Activated naive CD4-positive, alpha-beta T cell treated with anti-CD3 and anti-CD28 coated beads, Interleukin-2, amount 50 U/mL, for 72 hours (primary cell): ENCODE data around the gene STPG3. TPM values are rescaled to one million over a fixed set of nuclear protein-coding genes. Genes with fewer than 3 reads are reported as not detected.
"Not testable (repeated sequence)": the region's sequence is repeated elsewhere in the genome, so short reads cannot be mapped to it uniquely, and the experiment has no call there.

Experiments used
- ATAC-seq, 2 donors: fragments of 150-1000 bp; cut with Tn5 transposase; 2 replicates each; pipeline ENCODE4 v1.10.0; 2021; ENCODE audit warnings: mild to moderate bottlenecking in 2 of 2, moderate library complexity in 2 of 2
- DNase-seq, 2 donors: peaks; one replicate each; pipeline ENCODE4 v3.0.0; 2021 to 2022; ENCODE audit warnings: low spot score in 2 of 2
- H3K27ac Mint-ChIP-seq, 2 donors: one replicate each; pipeline ENCODE4 v1.8.0; 2022; ENCODE audit warnings: mild to moderate bottlenecking in 2 of 2, mixed read lengths in 2 of 2
- H3K36me3 Mint-ChIP-seq, 2 donors: one replicate each; pipeline ENCODE4 v1.8.0; 2022; ENCODE audit warnings: mixed read lengths in 2 of 2
- H3K9me3 Mint-ChIP-seq, 2 donors: one replicate each; pipeline ENCODE4 v1.8.0; 2022; ENCODE audit warnings: mixed read lengths in 2 of 2
- total RNA-seq, 2 donors: library from RNA; stranded (reverse); gene quantifications; one replicate each; pipeline ENCODE4 v1.2.3, GENCODE V29; 2022

STPG3 gene
- total RNA-seq, 2 donors from 2014 or later: not detected

DNA sequence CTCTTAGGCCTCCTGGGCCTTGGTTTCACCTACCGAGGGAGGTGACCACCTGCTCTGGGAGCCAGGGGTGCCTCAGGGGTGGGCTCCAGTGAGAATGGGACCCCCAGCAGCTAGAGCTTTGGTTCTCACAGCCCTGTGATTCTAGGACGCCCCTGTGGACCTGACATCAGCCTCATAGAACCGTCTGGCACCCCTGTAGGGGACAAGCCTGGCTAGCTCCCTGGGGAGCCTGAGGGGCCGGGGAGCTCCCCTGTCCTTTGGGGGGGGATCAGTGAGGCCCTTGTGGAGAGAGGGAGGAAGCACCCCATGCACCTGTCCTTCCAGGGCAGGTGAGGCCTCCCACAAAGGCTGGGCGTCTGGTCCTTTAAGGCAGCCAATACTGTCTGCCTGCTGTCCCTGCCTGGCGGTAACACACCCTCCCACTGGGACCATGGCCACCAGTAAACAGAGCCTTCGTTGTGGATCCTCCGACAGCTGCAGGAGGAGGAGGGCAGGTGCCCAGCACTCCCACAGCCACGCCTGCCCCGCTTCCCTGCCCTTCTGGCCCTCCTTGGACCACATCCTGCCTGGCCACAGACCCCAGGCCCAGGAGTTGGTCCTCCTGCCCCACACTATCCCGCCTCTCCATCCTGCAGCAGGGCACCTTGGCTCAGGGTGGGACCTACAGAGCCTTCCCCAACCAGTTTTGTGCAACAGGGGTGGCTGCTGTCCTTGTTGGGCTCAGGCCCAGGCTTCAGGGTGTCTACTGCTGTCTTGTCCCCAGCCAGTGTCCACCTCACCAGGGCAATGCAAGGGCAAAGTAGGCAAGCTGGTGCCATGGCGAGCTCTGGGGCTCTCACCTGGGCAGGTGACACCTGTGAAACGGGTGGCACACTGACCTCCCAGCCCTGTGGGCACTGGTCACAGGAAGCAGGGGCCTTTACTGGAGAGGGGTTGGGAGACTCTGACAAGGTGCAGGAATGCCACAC is 13.0 kb upstream of the STPG3 start:
- no peak for ATAC-seq
- no peak for DNase-seq
- H3K36me3 Mint-ChIP-seq: peaks cover 13 to 15% of the 10 kb centered on the region in 2 donors
- H3K27ac Mint-ChIP-seq: no peak overlapping the region
- no peaks in the 10 kb centered on the region for H3K9me3 Mint-ChIP-seq

DNA sequence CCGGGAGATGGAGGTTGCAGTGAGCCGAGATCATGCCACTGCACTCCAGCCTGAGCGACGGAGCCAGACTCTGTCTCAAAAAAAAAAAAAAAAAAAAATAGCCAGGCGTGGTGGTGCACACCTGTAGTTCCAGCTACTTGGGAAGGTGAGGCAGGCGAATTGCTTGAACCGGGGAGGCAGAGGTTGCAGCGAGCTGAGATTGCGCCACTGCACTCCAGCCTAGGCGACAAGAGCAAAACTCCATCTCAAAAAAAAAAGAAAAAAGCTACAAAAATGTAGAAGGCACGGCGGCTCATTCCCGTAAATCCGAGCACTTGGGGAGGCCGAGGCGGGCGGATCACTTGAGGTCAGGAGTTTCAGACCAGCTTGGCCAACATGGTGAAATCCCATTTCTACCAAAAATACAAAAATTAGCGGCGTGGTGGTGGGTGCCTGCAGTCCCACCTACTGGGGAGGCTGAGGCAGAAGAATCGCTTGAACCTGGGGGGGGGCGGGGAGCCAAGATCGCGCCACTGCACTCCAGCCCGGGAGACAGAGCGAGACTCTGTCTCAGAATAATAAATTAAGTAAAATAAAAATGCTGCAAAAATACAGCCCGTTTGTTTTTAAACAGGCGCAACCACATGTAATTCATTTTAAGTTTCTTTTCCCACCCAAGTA is 11.4 kb upstream of the STPG3 start:
- Mint-ChIP-seq H3K27ac (peak overlapping the region; percentile 63 to 90), H3K36me3 (peaks cover 15 to 18% of the 10 kb centered on the region in 2 donors)
- ATAC-seq, H3K9me3 Mint-ChIP-seq, DNase-seq: not testable (repeated sequence)

DNA sequence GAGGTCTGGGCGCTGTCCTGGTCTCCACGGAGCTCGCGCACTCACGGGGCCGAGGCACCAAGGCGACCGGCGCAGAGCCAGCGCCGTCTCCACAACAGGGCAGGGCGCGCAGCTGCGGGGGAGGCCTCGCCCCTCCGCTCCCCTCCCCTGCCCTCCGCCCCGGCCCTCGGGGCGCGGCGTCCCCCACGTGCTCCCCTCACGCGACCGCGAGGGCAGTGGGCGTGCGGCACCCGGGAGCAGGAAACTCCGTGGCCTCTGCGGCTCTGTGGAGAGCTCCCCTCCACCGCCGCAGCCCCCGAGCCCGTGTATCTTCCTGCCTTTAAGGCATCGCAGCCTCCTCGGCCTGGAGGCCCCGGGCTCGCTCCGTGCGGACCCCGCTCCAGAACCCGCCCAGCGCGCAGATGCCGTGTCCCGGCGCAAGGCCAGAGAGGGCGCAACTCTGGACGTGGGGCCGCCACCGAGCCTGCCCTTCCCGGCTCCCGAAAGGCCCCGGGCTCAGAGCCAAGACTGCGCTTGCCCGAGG is 10.7 kb upstream of the STPG3 start:
- H3K9me3 Mint-ChIP-seq: no peaks in the 10 kb centered on the region
- ATAC-seq: peak; percentile 22 to 30
- peak in 1 of 2 donors; percentile 66 for DNase-seq
- H3K27ac Mint-ChIP-seq: peak overlapping the region in 1 of 2 donors; percentile 93
- H3K36me3 Mint-ChIP-seq: peaks cover 15 to 18% of the 10 kb centered on the region in 2 donors

DNA sequence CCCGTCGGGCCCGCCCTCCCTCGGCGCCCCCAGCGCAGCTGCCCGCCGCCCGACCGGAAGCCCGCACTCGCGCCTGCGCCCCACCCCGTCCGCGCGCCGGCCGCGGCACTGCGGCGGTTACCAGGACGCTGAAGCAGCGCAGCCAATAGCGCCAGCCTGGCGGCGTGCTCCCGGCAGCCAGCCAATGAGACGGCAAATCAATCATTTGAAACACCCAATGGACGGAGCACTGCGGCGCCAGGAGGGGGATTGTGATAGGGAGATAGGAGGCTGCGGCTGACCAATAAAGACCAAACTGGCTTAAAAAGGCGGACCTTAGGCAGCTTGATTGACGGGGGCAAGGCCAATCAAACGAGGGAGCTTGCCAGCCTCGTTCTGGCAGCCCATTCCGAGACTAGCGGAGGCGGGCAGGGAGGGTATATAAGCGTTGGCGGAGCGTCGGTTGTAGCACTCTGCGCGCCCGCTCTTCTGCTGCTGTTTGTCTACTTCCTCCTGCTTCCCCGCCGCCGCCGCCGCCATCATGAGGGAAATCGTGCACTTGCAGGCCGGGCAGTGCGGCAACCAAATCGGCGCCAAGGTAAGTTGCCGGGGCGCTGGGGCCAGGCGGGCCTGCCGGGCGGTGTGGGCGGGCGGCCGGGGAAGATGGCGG is 10.1 kb upstream of the STPG3 start, which contains the start of gene TUBB4B:
TSS of gene TUBB4B (plus strand) at position 447 of the 649 bp plus-strand sequence. CDS start at position 521, 74 bp downstream.
- peaks cover 15 to 18% of the 10 kb centered on the region in 2 donors for H3K36me3 Mint-ChIP-seq
- ATAC-seq (peak; percentile 67 to 79), DNase-seq (peak; percentile 96 to 100)
- no peaks in the 10 kb centered on the region for H3K9me3 Mint-ChIP-seq
- H3K27ac Mint-ChIP-seq: peak within 1 kb of the TSS; percentile 93 to 100

DNA sequence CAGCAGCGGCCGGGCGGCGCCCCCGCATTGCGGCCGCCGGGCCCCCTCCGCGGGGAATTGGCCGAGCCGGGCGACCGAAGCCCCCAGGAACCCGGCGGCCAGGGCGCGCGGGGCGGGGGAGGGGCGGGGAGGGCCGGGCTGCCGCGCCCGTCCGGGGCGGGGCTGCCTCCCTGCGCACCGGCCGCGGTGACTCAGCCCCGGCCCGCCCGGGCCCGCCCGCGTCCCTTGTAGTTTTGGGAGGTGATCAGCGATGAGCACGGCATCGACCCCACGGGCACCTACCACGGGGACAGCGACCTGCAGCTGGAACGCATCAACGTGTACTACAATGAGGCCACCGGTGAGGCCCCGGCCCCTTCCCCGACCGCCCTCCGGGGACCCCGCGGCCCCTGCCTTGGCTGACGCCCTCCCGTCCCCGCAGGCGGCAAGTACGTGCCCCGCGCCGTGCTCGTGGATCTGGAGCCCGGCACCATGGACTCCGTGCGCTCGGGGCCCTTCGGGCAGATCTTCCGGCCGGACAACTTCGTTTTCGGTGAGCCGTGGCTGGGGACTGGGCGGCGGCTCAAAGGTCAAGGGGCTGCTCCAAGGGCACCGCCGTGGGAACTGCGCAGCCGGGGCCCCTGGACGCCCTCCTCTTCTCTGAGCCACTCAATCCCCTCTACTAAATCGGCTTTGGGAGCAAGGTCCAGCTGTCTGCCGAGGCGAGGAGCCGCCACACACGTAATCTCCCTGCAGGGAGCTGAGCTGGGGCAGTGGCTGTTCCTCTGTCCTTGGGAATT is 9.4 kb upstream of the STPG3 start:
- no peaks in the 10 kb centered on the region for H3K9me3 Mint-ChIP-seq
- DNase-seq: peak; percentile 62 to 76
- ATAC-seq: peak; percentile 24 to 33
- H3K27ac Mint-ChIP-seq: peak overlapping the region; percentile 93 to 97
- peaks cover 15 to 18% of the 10 kb centered on the region in 2 donors for H3K36me3 Mint-ChIP-seq

DNA sequence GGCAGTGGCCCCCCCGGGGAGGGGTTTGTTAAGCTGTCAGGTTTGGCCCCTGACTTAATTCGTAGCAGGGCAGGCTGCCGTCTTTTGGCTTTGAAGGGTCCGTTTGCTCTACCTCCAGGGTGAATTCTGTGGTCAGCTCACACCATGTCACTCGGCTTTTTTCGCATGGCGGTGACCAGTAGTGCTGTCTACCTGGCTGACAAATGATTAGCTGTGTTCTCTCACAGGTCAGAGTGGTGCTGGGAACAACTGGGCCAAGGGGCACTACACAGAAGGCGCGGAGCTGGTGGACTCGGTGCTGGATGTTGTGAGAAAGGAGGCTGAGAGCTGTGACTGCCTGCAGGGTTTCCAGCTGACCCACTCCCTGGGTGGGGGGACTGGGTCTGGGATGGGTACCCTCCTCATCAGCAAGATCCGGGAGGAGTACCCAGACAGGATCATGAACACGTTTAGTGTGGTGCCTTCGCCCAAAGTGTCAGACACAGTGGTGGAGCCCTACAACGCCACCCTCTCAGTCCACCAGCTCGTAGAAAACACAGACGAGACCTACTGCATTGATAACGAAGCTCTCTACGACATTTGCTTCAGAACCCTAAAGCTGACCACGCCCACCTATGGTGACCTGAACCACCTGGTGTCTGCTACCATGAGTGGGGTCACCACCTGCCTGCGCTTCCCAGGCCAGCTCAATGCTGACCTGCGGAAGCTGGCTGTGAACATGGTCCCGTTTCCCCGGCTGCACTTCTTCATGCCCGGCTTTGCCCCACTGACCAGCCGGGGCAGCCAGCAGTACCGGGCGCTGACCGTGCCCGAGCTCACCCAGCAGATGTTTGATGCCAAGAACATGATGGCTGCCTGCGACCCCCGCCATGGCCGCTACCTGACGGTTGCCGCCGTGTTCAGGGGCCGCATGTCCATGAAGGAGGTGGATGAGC is 8.6 kb upstream of the STPG3 start:
- no peak for ATAC-seq
- no peak for DNase-seq
- H3K27ac Mint-ChIP-seq: peak overlapping the region; percentile 82 to 97
- H3K36me3 Mint-ChIP-seq: peaks cover 15 to 18% of the 10 kb centered on the region in 2 donors
- no peaks in the 10 kb centered on the region for H3K9me3 Mint-ChIP-seq

DNA sequence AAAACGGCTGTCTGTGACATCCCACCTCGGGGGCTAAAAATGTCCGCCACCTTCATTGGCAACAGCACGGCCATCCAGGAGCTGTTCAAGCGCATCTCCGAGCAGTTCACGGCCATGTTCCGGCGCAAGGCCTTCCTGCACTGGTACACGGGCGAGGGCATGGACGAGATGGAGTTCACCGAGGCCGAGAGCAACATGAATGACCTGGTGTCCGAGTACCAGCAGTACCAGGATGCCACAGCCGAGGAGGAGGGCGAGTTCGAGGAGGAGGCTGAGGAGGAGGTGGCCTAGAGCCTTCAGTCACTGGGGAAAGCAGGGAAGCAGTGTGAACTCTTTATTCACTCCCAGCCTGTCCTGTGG is 7.8 kb upstream of the STPG3 start:
- H3K9me3 Mint-ChIP-seq, ATAC-seq, DNase-seq: not testable (repeated sequence)
- Mint-ChIP-seq H3K36me3 (peaks cover 15 to 18% of the 10 kb centered on the region in 2 donors), H3K27ac (peak overlapping the region; percentile 82 to 97)

DNA sequence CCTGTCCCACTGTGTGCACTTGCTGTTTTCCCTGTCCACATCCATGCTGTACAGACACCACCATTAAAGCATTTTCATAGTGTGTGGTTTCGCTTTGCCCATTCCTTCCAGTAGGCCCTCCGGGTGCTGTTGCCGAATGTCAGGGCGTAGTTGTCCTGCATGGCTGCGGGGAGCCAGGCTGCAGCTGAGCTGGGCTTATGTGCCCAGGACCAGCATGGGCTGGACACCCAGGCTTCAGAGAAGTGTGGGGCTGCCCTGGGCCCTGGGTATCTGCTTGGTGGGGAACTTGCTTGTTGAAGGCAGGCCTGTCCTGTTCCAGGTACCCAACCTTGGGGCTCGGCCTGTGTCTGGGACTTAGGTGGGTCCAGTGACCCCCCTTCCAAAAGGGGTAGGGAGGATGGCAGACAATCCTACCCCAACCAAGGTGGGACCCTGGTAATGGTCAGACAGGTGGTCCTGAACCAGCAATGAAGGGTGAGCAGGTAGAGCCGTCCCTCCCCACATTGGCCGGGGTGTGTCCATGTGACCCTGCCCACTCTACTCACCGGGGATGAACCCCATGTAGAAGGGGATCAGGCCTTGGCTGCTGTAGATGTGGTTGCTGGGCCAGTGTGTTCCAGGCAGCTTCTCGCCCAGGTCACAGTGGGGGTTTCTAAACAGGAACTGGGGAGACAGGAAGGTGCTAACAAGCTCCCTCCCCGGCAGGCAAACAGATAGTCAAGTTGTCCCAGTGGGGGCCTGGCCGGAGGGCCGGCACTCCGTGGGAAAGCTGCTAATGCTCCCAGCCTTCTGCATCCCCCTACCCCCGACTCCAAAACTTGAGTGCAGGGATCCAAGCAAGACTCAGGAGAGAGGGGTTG is 7.2 kb upstream of the STPG3 start:
- H3K9me3 Mint-ChIP-seq: no peaks in the 10 kb centered on the region
- peaks cover 15 to 16% of the 10 kb centered on the region in 2 donors for H3K36me3 Mint-ChIP-seq
- DNase-seq (no peak), ATAC-seq (no peak)
- peak overlapping the region; percentile 82 to 97 for H3K27ac Mint-ChIP-seq

DNA sequence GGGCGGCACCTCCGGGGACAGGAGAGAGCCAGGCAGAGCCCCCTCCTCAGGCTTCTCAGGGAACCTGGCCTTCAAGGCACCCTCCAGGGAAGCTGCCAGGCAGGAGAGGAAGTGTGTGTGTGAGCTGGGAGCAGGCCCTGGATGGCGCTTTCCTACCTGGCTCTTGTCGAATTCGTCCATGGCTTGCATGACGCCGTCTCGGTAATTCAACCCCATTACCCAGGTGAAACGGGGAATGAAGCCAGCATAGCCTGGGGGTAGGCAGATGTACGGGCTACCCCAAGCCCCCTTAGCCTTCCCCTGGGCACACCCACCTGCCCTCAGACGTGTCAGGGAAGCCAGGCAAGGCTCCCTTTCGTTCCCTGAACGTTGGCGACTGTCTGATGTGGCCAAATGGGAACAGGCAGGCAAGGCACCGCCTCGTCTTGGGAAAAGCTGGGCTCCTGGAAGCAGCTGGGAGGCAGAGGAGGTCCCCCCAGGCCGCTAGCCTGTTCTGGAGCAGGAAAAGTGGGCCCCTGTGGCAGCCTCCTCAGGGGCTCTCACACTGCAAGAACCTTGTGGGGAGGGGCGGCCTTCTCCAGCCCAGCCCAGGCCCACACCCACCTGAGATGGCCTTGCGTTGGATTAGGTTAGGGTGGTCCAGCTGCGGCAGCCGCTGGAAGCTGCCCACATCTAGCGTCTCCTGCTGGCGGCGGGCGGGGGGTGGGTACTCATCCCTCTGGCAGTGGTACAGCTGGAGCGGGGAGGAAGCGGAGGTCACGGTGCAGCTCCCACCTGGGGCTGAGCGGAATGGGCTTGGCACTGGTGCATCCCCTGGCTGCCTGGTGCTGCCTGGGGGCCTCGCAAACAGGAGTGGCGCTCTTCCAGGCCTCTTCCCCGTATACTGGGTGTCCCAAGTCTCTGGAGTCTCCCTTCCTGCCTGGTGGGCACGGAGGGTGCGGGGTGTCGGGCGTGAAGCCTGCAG is 6.3 kb upstream of the STPG3 start:
- DNase-seq (no peak), ATAC-seq (no peak)
- Mint-ChIP-seq H3K9me3 (no peaks in the 10 kb centered on the region), H3K36me3 (peaks cover 14 to 15% of the 10 kb centered on the region in 2 donors), H3K27ac (peak overlapping the region; percentile 82 to 97)

DNA sequence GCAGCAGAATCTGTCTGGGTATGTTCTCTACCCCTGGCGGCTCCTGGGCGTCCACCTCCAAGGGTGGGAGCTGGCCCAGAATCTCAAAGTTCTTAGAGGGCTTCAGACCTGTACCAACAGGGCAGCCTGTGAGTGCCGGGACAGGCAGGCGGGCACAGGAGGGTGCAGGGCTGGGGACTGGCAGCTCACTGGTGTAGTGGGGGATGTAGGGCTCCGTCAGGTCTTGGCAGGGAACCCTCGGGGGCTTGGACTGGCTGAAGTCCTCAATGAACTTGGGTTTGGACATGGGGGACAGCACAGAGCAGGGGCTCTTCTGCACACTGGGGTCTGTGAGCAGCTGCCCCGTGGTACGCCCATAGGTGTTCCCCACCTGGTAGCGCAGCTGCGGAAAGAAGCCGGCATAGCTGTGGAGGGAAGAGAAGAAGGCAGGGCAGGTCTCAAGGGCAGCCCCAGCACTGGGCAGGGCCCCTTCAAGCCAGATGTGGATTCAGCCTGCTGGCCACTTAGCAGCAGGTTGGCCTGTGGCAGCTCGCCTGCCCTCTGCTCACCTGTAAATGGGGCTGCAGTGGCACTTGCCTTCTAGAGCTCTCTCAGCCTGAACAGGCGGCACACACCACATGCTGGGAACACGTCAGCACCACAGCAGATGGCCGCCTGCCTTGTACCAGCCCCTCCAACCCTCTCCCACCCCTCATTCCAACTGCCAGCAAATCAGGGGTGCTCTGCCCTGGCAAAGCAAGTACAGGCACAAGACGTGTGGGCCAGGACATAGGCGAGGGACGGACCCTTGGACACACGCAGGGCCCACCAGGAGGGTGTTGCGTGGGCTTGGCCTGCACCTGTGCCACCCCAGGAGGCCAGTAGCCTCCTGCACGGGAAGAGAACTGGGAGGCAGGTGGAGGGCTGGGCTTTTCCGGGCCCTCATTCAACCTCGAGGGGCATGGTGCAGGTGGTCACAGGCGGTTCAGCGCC is 5.3 kb upstream of the STPG3 start:
- ATAC-seq (no peak), DNase-seq (peak in 1 of 2 donors; percentile 56)
- no peaks in the 10 kb centered on the region for H3K9me3 Mint-ChIP-seq
- H3K36me3 Mint-ChIP-seq: peaks cover 14 to 15% of the 10 kb centered on the region in 2 donors
- peak overlapping the region; percentile 14 to 97 for H3K27ac Mint-ChIP-seq

DNA sequence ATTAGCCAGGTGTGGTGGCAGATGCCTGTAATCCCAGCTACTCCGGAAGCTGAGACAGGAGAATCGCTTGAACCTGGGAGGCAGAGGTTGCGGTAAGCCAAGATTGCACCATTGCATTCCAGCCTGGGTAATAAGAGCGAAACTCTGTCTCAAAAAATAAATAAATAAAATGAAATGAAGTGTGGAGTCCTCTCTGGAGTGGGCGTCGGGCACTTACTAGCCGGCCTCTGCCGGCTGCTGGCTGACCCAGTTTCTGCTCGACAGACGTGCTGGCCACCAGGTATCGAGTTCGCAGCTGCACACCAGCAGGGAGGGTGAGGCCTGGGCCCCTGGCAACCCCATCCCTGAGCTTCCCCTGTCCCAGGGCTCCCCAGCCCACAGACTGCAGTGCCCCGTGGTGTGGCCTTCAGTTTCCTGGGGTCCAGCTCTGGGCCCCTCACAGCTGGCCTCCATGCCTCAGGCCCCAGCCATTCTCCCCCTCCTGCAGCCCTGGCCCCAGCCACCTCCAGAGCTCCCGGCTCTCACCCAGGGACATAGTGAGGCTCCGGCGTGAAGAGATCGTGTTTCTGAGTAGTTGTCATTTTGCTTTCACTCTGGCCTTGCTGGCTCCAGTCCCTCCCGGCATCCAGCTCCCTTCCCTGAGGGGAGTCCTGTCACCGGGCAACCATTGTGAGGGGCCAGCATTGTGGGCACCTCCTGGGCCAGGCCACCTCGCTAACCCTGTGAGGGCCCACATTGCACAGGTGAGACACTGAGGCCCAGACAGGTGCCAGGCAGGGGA is 3.8 kb upstream of the STPG3 start:
- peak in 1 of 2 donors; percentile 55 for DNase-seq
- Mint-ChIP-seq H3K9me3 (no peaks in the 10 kb centered on the region), H3K27ac (no peak overlapping the region), H3K36me3 (peaks cover 9 to 10% of the 10 kb centered on the region in 2 donors)
- ATAC-seq: peak in 1 of 2 donors; percentile 6

DNA sequence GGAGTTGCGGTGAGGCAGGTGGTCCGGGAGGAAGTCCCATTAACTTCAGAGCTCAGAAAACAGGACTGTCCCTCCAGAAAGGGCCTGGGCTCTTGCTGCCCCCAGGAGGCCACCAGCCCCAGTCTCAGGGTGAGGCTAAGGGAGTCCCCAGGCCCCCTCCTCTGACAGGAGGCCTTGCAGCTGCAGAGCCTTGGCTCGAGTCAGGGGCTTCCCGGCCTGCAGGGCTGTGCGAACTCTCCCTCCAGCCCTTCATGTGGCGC is 3.2 kb upstream of the STPG3 start:
- no peaks in the 10 kb centered on the region for H3K9me3 Mint-ChIP-seq
- no peak for ATAC-seq
- H3K36me3 Mint-ChIP-seq: peaks cover 4 to 5% of the 10 kb centered on the region in 2 donors
- no peak for DNase-seq
- no peak overlapping the region for H3K27ac Mint-ChIP-seq
